HEK293 (cell line): ENCODE data around the gene KCNMB4.

Source experiments
- CTCF ChIA-PET: fragments of 350-600 bp; formaldehyde crosslinking; extraction: SDS; loops from one replicate; lab custom pipeline; 2021; ENCODE audit warnings: antibody characterized with exemption; lab: Yijun Ruan, JAX
- POLR2A ChIA-PET: fragments of 300-600 bp; formaldehyde crosslinking; extraction: SDS; loops from one replicate; lab custom pipeline; 2020; ENCODE audit warnings: antibody characterized with exemption, inconsistent platforms; lab: Yijun Ruan, JAX
- H3K27ac ChIP-seq: fragments of 200-500 bp; sonication (Bioruptor generic); 2 replicates; pipeline ENCODE4 v1.5.1; 2014; ENCODE audit warnings: low read depth, low read length, control low read depth, inconsistent platforms; ENCODE audit errors: extremely low read depth
- H3K36me3 ChIP-seq, 2 experiments: fragments of 200-500 bp in 1 of 2; sonication (Bioruptor generic) in 1 of 2; 1 replicate in 1 of 2; 2 replicates in 1 of 2; pipeline ENCODE4 v1.5.1; 2014 to 2017; ENCODE audit warnings: inconsistent platforms in 2 of 2, low read length in 2 of 2; ENCODE audit not compliant: control insufficient read depth in 2 of 2, insufficient read depth in 1 of 2
- H3K4me1 ChIP-seq: fragments of 200-500 bp; sonication (Bioruptor generic); 2 replicates; pipeline ENCODE4 v1.5.1; 2014; ENCODE audit warnings: mild to moderate bottlenecking, low read length, inconsistent platforms; ENCODE audit not compliant: control insufficient read depth, insufficient read depth
- H3K4me3 ChIP-seq: 2 replicates; pipeline ENCODE4 v1.5.1; 2011; ENCODE audit warnings: low read depth, mild to moderate bottlenecking, control low read depth, low read length, moderate library complexity
- H3K9me3 ChIP-seq: fragments of 200-500 bp; sonication (Bioruptor generic); 2 replicates; pipeline ENCODE4 v1.5.1; 2014; ENCODE audit warnings: low read depth, low read length, inconsistent platforms; ENCODE audit not compliant: control insufficient read depth, insufficient read depth
- BCL11B ChIP-seq: fragments of 450-650 bp; formaldehyde crosslinking; IDR thresholded peaks from 2 replicates; pipeline ENCODE4 v1.5.1; 2016; ENCODE audit warnings: low read depth, missing biosample characterization, missing genetic modification characterization
- GLIS1 ChIP-seq: fragments of 450-650 bp; formaldehyde crosslinking; IDR thresholded peaks from 2 replicates; pipeline ENCODE4 v1.5.1; 2016; ENCODE audit warnings: missing biosample characterization, missing genetic modification characterization
- GLIS2 ChIP-seq: fragments of 450-650 bp; formaldehyde crosslinking; IDR thresholded peaks from 2 replicates; pipeline ENCODE4 v1.5.1; 2016; ENCODE audit warnings: missing biosample characterization, missing genetic modification characterization
- HOXC10 ChIP-seq: sonication (generic); formaldehyde crosslinking; IDR thresholded peaks from 2 replicates; pipeline ENCODE4 v1.8.1; 2023; ENCODE audit warnings: mild to moderate bottlenecking, missing genetic modification reagents
- HOXD13 ChIP-seq: sonication (generic); formaldehyde crosslinking; IDR thresholded peaks from 2 replicates; pipeline ENCODE4 v1.8.0; 2022; ENCODE audit warnings: missing genetic modification reagents, borderline replicate concordance
- OSR2 ChIP-seq: fragments of 450-650 bp; formaldehyde crosslinking; IDR thresholded peaks from 2 replicates; pipeline ENCODE4 v1.5.1; 2016; ENCODE audit warnings: missing biosample characterization, missing genetic modification characterization
- ZBTB21 ChIP-seq: fragments of 450-650 bp; formaldehyde crosslinking; IDR thresholded peaks from 2 replicates; pipeline ENCODE4 v1.5.1; 2017; ENCODE audit warnings: missing biosample characterization, missing genetic modification characterization
- ZBTB7A ChIP-seq: fragments of 450-650 bp; formaldehyde crosslinking; IDR thresholded peaks from 2 replicates; pipeline ENCODE4 v1.5.1; 2016; ENCODE audit warnings: low read depth, missing biosample characterization, missing genetic modification characterization
- ZFP41 ChIP-seq: fragments of 450-650 bp; formaldehyde crosslinking; IDR thresholded peaks from 2 replicates; pipeline ENCODE4 v1.5.1; 2016; ENCODE audit warnings: missing biosample characterization, missing genetic modification characterization, borderline replicate concordance
- ZFP69B ChIP-seq: fragments of 450-650 bp; formaldehyde crosslinking; IDR thresholded peaks from 2 replicates; pipeline ENCODE4 v1.5.1; 2016; ENCODE audit warnings: missing biosample characterization, missing genetic modification characterization
- ZNF121 ChIP-seq: fragments of 450-650 bp; formaldehyde crosslinking; IDR thresholded peaks from 2 replicates; pipeline ENCODE4 v1.5.1; 2016; ENCODE audit warnings: missing biosample characterization, missing genetic modification characterization
- ZNF132 ChIP-seq: fragments of 450-650 bp; formaldehyde crosslinking; IDR thresholded peaks from 2 replicates; pipeline ENCODE4 v1.5.1; 2017; ENCODE audit warnings: missing biosample characterization, missing genetic modification characterization, borderline replicate concordance
- ZNF16 ChIP-seq: fragments of 450-650 bp; formaldehyde crosslinking; IDR thresholded peaks from 2 replicates; pipeline ENCODE4 v1.5.1; 2016; ENCODE audit warnings: low read depth, missing biosample characterization, missing genetic modification characterization
- ZNF174 ChIP-seq: fragments of 450-650 bp; formaldehyde crosslinking; IDR thresholded peaks from 2 replicates; pipeline ENCODE4 v1.5.0; 2017; ENCODE audit warnings: missing biosample characterization, mild to moderate bottlenecking, missing genetic modification characterization
- ZNF2 ChIP-seq: fragments of 450-650 bp; formaldehyde crosslinking; IDR thresholded peaks from 2 replicates; pipeline ENCODE4 v1.5.1; 2016; ENCODE audit warnings: missing biosample characterization, missing genetic modification characterization
- ZNF24 ChIP-seq: fragments of 450-650 bp; formaldehyde crosslinking; IDR thresholded peaks from 2 replicates; pipeline ENCODE4 v1.5.1; 2016; ENCODE audit warnings: missing biosample characterization, missing genetic modification characterization
- ZNF335 ChIP-seq: fragments of 450-650 bp; formaldehyde crosslinking; conservative IDR thresholded peaks from 2 replicates; pipeline ENCODE4 v1.5.1; 2016; ENCODE audit warnings: missing biosample characterization, missing genetic modification characterization
- ZNF341 ChIP-seq: fragments of 450-650 bp; formaldehyde crosslinking; IDR thresholded peaks from 2 replicates; pipeline ENCODE4; 2016; ENCODE audit warnings: low read depth, missing biosample characterization, missing genetic modification characterization
- ZNF394 ChIP-seq: fragments of 450-650 bp; formaldehyde crosslinking; IDR thresholded peaks from 2 replicates; pipeline ENCODE4 v1.5.1; 2016; ENCODE audit warnings: missing biosample characterization, missing genetic modification characterization, mild to moderate bottlenecking, moderate library complexity, borderline replicate concordance
- ZNF521 ChIP-seq: fragments of 450-650 bp; formaldehyde crosslinking; IDR thresholded peaks from 2 replicates; pipeline ENCODE4 v1.5.1; 2017; ENCODE audit warnings: missing biosample characterization, mild to moderate bottlenecking, missing genetic modification characterization
- ZNF548 ChIP-seq: fragments of 450-650 bp; formaldehyde crosslinking; IDR thresholded peaks from 2 replicates; pipeline ENCODE4 v1.5.1; 2016; ENCODE audit warnings: missing biosample characterization, missing genetic modification characterization
- ZNF621 ChIP-seq: fragments of 450-650 bp; formaldehyde crosslinking; IDR thresholded peaks from 2 replicates; pipeline ENCODE4 v1.5.1; 2017; ENCODE audit warnings: missing biosample characterization, missing genetic modification characterization
- ZNF623 ChIP-seq: fragments of 450-650 bp; formaldehyde crosslinking; IDR thresholded peaks from 2 replicates; pipeline ENCODE4 v1.5.1; 2016; ENCODE audit warnings: missing biosample characterization, missing genetic modification characterization
- ZNF701 ChIP-seq: fragments of 450-650 bp; formaldehyde crosslinking; IDR thresholded peaks from 2 replicates; pipeline ENCODE4 v1.5.1; 2016; ENCODE audit warnings: missing biosample characterization, missing genetic modification characterization
- ZNF768 ChIP-seq: fragments of 450-650 bp; formaldehyde crosslinking; IDR thresholded peaks from 2 replicates; pipeline ENCODE4 v1.5.1; 2018; ENCODE audit warnings: missing biosample characterization, mild to moderate bottlenecking, missing genetic modification characterization
- ZXDB ChIP-seq: fragments of 450-650 bp; formaldehyde crosslinking; IDR thresholded peaks from 2 replicates; pipeline ENCODE4 v1.5.1; 2016; ENCODE audit warnings: missing biosample characterization, missing genetic modification characterization
- TF ChIP-seq, protein P1 (sequence below): fragments of 450-650 bp; formaldehyde crosslinking; conservative IDR thresholded peaks from 2 replicates; pipeline ENCODE4 v1.5.1; 2016; ENCODE audit warnings: low read depth, missing biosample characterization, missing genetic modification characterization
- TF ChIP-seq, protein P2 (sequence below): fragments of 450-650 bp; formaldehyde crosslinking; optimal IDR thresholded peaks from 2 replicates; pipeline ENCODE3; 2016; ENCODE audit warnings: missing biosample characterization, mild to moderate bottlenecking, missing genetic modification characterization
- TF ChIP-seq, protein P3 (sequence below): fragments of 450-650 bp; formaldehyde crosslinking; IDR thresholded peaks from 2 replicates; pipeline ENCODE4 v1.5.1; 2016; ENCODE audit warnings: missing biosample characterization, missing genetic modification characterization

KCNMB4 gene

DNA sequence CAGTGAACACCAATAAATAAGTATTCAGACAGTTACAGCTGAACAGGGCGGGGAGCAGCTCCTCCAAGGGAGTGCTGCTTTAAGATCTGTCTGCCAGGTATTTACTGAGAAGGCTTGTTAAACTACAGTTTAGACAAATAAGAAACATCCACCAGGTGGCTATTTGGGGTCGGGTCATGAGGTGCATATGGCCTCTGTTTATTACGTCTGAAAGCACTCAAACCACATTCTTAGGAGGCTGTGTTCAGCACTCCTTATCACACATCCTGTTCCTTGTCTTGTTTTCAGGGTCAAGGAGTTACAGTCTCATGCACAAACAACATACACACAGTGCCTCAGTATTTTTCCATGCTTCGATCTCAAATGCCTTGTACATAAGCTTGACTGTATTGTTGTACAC lies 78.8 kb downstream of the KCNMB4 start:
- POLR2A ChIA-PET, result no interaction called here
- TF ChIP-seq, protein P1, sequence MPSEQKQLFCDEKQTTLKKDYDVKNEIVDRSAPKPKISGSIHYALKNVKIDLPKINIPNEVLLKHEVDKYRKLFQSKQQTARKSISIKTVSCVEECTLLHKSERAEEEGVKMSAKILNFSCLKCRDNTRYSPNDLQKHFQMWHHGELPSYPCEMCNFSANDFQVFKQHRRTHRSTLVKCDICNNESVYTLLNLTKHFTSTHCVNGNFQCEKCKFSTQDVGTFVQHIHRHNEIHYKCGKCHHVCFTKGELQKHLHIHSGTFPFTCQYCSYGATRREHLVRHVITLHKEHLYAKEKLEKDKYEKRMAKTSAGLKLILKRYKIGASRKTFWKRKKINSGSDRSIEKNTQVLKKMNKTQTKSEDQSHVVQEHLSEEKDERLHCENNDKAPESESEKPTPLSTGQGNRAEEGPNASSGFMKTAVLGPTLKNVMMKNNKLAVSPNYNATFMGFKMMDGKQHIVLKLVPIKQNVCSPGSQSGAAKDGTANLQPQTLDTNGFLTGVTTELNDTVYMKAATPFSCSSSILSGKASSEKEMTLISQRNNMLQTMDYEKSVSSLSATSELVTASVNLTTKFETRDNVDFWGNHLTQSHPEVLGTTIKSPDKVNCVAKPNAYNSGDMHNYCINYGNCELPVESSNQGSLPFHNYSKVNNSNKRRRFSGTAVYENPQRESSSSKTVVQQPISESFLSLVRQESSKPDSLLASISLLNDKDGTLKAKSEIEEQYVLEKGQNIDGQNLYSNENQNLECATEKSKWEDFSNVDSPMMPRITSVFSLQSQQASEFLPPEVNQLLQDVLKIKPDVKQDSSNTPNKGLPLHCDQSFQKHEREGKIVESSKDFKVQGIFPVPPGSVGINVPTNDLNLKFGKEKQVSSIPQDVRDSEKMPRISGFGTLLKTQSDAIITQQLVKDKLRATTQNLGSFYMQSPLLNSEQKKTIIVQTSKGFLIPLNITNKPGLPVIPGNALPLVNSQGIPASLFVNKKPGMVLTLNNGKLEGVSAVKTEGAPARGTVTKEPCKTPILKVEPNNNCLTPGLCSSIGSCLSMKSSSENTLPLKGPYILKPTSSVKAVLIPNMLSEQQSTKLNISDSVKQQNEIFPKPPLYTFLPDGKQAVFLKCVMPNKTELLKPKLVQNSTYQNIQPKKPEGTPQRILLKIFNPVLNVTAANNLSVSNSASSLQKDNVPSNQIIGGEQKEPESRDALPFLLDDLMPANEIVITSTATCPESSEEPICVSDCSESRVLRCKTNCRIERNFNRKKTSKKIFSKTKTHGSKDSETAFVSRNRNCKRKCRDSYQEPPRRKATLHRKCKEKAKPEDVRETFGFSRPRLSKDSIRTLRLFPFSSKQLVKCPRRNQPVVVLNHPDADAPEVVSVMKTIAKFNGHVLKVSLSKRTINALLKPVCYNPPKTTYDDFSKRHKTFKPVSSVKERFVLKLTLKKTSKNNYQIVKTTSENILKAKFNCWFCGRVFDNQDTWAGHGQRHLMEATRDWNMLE, result no peak
- TF ChIP-seq ZFP69B (tag by site-specific recombination) (no peak), ZBTB21 (tag by site-specific recombination) (no peak), OSR2 (tag by site-specific recombination) (no peak), ZNF121 (tag by site-specific recombination) (no peak), ZNF24 (no peak), ZNF521 (tag by site-specific recombination) (no peak), ZNF16 (tag by site-specific recombination) (no peak), ZNF621 (tag by site-specific recombination) (no peak), ZNF548 (tag by site-specific recombination) (no peak), ZNF701 (tag by site-specific recombination) (no peak), ZBTB7A (tag by site-specific recombination) (no peak), ZNF341 (tag by site-specific recombination) (no peak), ZXDB (no peak), HOXC10 (CRISPR knock-in tag) (no peak), ZNF394 (tag by site-specific recombination) (no peak), ZNF174 (no peak)
- no peaks in the 10 kb centered on the region for H3K36me3 ChIP-seq
- CTCF ChIA-PET, result no interaction called here
- no peak overlapping the region for H3K4me3 ChIP-seq
- H3K27ac ChIP-seq, result no peak overlapping the region
- no peaks in the 10 kb centered on the region for H3K4me1 ChIP-seq
- H3K9me3 ChIP-seq, result no peaks in the 10 kb centered on the region

DNA sequence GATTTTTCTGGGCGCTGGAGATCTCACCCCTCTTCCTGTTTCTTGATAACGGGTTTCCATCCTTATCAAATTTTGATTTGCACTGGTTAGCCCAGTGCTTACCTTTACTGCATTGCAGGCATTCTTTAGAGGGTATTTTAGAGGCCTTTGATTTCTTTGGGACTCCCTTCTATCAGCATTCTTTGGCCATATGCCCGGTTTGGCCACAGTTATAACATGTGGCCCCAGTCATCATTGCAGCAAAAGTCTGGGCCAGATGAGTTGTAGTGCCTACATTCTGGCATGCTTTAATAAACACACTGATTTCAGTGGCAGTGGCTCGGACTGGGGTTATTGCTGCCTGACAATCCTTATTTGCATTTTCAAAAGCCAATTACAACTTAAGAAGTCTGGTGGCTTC lies 82.3 kb downstream of the KCNMB4 start:
- CTCF ChIA-PET, result interaction anchor here (0.6 kb wide), 1 partner anchor 16 kb away, joined by 4 read pairs; no protein-coding TSS in a partner anchor
- Histone ChIP-seq H3K4me3 (no peak overlapping the region), H3K4me1 (no peaks in the 10 kb centered on the region), H3K36me3 (no peaks in the 10 kb centered on the region), H3K27ac (no peak overlapping the region), H3K9me3 (no peaks in the 10 kb centered on the region)
- no peak for TF ChIP-seq ZFP41 (tag by site-specific recombination)
- TF ChIP-seq, protein P2, sequence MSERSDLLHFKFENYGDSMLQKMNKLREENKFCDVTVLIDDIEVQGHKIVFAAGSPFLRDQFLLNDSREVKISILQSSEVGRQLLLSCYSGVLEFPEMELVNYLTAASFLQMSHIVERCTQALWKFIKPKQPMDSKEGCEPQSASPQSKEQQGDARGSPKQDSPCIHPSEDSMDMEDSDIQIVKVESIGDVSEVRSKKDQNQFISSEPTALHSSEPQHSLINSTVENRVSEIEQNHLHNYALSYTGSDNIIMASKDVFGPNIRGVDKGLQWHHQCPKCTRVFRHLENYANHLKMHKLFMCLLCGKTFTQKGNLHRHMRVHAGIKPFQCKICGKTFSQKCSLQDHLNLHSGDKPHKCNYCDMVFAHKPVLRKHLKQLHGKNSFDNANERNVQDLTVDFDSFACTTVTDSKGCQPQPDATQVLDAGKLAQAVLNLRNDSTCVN (tag by site-specific recombination), result no peak
- no peak for TF ChIP-seq HOXD13 (CRISPR knock-in tag)
- no peak for TF ChIP-seq BCL11B (tag by site-specific recombination)
- TF ChIP-seq ZNF768 (tag by site-specific recombination), result no peak
- TF ChIP-seq ZNF132 (tag by site-specific recombination), result no peak
- no peak for TF ChIP-seq ZNF335 (tag by site-specific recombination)
- TF ChIP-seq GLIS1 (tag by site-specific recombination), result no peak
- TF ChIP-seq, protein P3, sequence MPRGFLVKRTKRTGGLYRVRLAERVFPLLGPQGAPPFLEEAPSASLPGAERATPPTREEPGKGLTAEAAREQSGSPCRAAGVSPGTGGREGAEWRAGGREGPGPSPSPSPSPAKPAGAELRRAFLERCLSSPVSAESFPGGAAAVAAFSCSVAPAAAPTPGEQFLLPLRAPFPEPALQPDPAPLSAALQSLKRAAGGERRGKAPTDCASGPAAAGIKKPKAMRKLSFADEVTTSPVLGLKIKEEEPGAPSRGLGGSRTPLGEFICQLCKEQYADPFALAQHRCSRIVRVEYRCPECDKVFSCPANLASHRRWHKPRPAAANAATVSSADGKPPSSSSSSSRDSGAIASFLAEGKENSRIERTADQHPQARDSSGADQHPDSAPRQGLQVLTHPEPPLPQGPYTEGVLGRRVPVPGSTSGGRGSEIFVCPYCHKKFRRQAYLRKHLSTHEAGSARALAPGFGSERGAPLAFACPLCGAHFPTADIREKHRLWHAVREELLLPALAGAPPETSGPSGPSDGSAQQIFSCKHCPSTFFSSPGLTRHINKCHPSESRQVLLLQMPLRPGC (tag by site-specific recombination), result no peak
- no peak for TF ChIP-seq GLIS2 (tag by site-specific recombination)
- no peak for TF ChIP-seq ZNF623 (tag by site-specific recombination)
- no peak for TF ChIP-seq ZNF2
- POLR2A ChIA-PET, result no interaction called here
